ENCODE results near the gene ERP44.
A peak's percentile ranks its signal among the peaks of the same experiment; 100 is the strongest.
"Not testable (repeated sequence)": the region's sequence is repeated elsewhere in the genome, so short reads cannot be mapped to it uniquely, and the experiment has no call there.

Gene ERP44

DNA sequence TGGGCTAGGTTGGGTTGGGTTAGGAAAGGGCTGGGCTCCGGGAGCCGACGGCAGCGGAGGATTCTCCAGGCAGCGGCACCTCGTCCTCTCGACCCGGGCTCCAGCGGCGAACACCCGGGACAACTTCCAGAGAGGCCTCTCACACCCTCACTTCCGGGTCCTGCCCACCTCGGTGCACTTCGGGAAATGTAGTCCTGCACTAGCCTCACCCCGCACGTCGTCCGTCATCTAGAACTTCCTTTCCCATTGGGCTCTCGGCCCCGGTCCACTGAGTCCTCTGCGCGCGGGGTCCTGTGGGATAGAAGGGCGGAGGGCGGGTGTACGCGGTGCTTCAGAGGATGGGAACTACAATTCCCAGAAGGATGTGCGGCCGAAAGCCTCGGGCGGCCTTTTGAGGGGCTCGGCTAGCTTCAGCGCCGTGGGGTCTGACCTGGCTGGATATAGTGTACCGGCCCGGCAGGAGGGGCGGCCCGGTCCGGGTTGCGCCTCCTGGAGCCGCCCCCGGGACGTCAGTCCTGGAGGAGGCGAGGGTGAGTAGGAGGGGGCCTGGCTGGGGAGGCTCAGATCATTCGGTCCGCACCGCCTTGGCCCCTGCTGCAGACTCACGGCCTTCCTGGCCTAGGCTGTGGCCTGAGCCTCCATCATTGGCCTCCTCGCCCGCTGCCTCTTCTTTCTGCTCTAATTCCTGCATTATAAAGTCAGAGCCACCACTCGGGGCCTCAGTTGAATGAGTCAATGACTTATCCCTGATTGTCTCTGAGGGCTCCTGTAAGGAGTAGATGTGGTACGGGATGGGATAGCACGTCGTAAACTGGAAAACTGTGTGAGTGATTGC lies at the start of gene ERP44, which contains the start of gene INVS:
TSS of gene ERP44 (minus strand) at position 114 of the 835 bp plus-strand sequence. CDS start 160 bp downstream, outside the sequence.
TSS of gene INVS (plus strand) at position 357 of the 835 bp plus-strand sequence. CDS start 5,279 bp downstream, outside the sequence.
- peaks cover 59% of the 10 kb centered on the region for H3K79me2 ChIP-seq (ENCODE audit: insufficient read depth, low read length)
- peaks cover 7% of the 10 kb centered on the region; the same call in 1 of the 2 replicates for H3K36me3 ChIP-seq (ENCODE audit: insufficient read depth, low read length)
- no peaks in the 10 kb centered on the region for H3K9me3 ChIP-seq (ENCODE audit: insufficient read depth, low read length, severe bottlenecking)
- H3K4me1 ChIP-seq (ENCODE audit: insufficient read depth, low read length) = peaks cover 25% of the 10 kb centered on the region
- DNase-seq (peak; percentile 97), ATAC-seq (ENCODE audit: insufficient read depth, low read depth) (peak; percentile 97)
- peak within 1 kb of the TSS; percentile 83 for H2AFZ ChIP-seq (ENCODE audit: low read depth, low read length)
- peak within 1 kb of the TSS; percentile 74 for H3K27ac ChIP-seq (ENCODE audit: low read length)
- H3K4me3 ChIP-seq (ENCODE audit: low read depth in 1 of 2, low read length in 2 of 2) = peak within 1 kb of the TSS; percentile 76 to 90
- H3K27me3 ChIP-seq (ENCODE audit: insufficient read depth, low read length, poor library complexity) = no peaks in the 10 kb centered on the region
- TF ChIP-seq, protein P1, sequence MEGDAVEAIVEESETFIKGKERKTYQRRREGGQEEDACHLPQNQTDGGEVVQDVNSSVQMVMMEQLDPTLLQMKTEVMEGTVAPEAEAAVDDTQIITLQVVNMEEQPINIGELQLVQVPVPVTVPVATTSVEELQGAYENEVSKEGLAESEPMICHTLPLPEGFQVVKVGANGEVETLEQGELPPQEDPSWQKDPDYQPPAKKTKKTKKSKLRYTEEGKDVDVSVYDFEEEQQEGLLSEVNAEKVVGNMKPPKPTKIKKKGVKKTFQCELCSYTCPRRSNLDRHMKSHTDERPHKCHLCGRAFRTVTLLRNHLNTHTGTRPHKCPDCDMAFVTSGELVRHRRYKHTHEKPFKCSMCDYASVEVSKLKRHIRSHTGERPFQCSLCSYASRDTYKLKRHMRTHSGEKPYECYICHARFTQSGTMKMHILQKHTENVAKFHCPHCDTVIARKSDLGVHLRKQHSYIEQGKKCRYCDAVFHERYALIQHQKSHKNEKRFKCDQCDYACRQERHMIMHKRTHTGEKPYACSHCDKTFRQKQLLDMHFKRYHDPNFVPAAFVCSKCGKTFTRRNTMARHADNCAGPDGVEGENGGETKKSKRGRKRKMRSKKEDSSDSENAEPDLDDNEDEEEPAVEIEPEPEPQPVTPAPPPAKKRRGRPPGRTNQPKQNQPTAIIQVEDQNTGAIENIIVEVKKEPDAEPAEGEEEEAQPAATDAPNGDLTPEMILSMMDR (IDR thresholded peaks at IDR 0.05; ENCODE audit: borderline replicate concordance, extremely low read depth, low read length, poor library complexity, severe bottlenecking) = no peak
- TF ChIP-seq EZH2 (IDR thresholded peaks at IDR 0.05; ENCODE audit: borderline replicate concordance, low read depth, low read length, severe bottlenecking) = no peak
- H3K9ac ChIP-seq (ENCODE audit: low read depth, low read length) = peak within 1 kb of the TSS; percentile 71
- peaks cover 14% of the 10 kb centered on the region for H4K20me1 ChIP-seq (ENCODE audit: insufficient read depth, low read length)
- peak within 1 kb of the TSS; percentile 74 for H3K4me2 ChIP-seq (ENCODE audit: insufficient read depth, low read length)

DNA sequence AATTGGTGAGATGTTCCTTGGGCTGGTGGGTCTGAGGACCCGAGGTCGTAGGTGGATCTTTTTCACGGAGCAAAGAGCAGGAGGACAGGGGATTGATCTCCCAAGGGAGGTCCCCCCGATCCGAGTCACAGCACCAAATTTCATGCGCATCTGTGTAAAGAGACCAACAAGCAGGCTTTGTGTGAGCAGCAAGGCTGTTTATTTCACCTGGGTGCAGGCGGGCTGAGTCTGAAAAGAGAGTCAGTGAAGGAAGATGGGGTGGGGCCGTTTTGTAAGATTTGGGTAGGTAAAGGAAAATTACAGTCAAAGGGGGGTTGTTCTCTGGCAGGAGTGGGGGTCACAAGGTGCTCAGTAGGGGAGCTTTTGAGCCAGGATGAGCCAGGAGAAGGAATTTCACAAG lies 47.2 kb upstream of the ERP44 start:
- H3K27ac ChIP-seq (ENCODE audit: low read length); H3K4me1 ChIP-seq (ENCODE audit: insufficient read depth, low read length); H3K9ac ChIP-seq (ENCODE audit: low read depth, low read length); H3K4me3 ChIP-seq (ENCODE audit: low read depth in 1 of 2, low read length in 2 of 2); H2AFZ ChIP-seq (ENCODE audit: low read depth, low read length); H3K36me3 ChIP-seq (ENCODE audit: insufficient read depth, low read length); H4K20me1 ChIP-seq (ENCODE audit: insufficient read depth, low read length); H3K9me3 ChIP-seq (ENCODE audit: insufficient read depth, low read length, severe bottlenecking); H3K79me2 ChIP-seq (ENCODE audit: insufficient read depth, low read length); H3K4me2 ChIP-seq (ENCODE audit: insufficient read depth, low read length); H3K27me3 ChIP-seq (ENCODE audit: insufficient read depth, low read length, poor library complexity); DNase-seq; ATAC-seq (ENCODE audit: insufficient read depth, low read depth): not testable (repeated sequence)

DNA sequence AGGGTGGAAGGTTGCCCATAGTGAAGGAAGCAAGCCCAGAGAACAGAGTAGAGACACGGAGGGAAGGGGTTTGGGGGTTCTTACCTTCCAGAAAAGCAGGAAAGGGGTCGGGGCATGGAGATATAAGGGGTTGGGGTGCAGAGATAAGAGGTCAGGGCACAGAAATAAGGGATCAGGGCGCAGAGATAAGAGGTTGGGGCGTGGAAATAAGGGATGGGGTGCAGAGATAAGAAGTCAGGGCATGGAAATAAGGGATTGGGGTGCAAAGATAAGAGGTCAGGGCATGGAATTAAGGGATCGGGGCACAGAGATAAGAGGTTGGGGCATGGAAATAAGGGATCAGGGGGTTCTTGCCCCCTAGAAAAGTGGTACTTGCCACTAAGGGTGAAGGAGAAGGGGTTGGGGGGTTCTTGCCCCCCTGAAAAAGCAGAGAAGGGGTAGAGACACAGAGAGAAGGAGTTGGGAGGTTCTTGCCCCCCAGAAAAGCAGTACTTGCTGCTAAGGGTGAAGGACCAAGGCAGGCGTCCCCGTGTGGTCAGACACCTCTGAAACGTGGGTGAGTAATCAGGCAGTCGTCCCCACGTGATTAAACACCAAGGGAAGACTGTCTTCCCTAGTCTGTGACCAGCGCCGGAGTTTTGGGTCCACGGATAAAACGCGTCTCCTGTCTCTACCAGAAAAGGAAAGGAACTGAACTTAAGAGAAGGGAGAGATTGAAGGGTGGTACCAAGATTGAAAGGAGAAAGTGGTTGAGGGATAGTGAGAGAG lies 46.6 kb upstream of the ERP44 start:
- not testable (repeated sequence) for H3K27ac ChIP-seq (ENCODE audit: low read length); H3K9ac ChIP-seq (ENCODE audit: low read depth, low read length); H3K4me3 ChIP-seq (ENCODE audit: low read depth in 1 of 2, low read length in 2 of 2); ATAC-seq (ENCODE audit: insufficient read depth, low read depth); DNase-seq; H3K36me3 ChIP-seq (ENCODE audit: insufficient read depth, low read length); H3K4me2 ChIP-seq (ENCODE audit: insufficient read depth, low read length); H4K20me1 ChIP-seq (ENCODE audit: insufficient read depth, low read length); H3K4me1 ChIP-seq (ENCODE audit: insufficient read depth, low read length); H3K79me2 ChIP-seq (ENCODE audit: insufficient read depth, low read length); H2AFZ ChIP-seq (ENCODE audit: low read depth, low read length); H3K27me3 ChIP-seq (ENCODE audit: insufficient read depth, low read length, poor library complexity); H3K9me3 ChIP-seq (ENCODE audit: insufficient read depth, low read length, severe bottlenecking)

- not testable (repeated sequence) for H3K9me3 ChIP-seq (ENCODE audit: insufficient read depth, low read length, severe bottlenecking); H3K4me3 ChIP-seq (ENCODE audit: low read depth in 1 of 2, low read length in 2 of 2); H3K36me3 ChIP-seq (ENCODE audit: insufficient read depth, low read length); H4K20me1 ChIP-seq (ENCODE audit: insufficient read depth, low read length); DNase-seq; H3K4me1 ChIP-seq (ENCODE audit: insufficient read depth, low read length); H2AFZ ChIP-seq (ENCODE audit: low read depth, low read length); H3K27ac ChIP-seq (ENCODE audit: low read length); H3K4me2 ChIP-seq (ENCODE audit: insufficient read depth, low read length); H3K27me3 ChIP-seq (ENCODE audit: insufficient read depth, low read length, poor library complexity); H3K9ac ChIP-seq (ENCODE audit: low read depth, low read length); ATAC-seq (ENCODE audit: insufficient read depth, low read depth); H3K79me2 ChIP-seq (ENCODE audit: insufficient read depth, low read length)
Measured at GRCh38 chr9:100141862-100142261, 43.1 kb upstream of the ERP44 start.

DNA sequence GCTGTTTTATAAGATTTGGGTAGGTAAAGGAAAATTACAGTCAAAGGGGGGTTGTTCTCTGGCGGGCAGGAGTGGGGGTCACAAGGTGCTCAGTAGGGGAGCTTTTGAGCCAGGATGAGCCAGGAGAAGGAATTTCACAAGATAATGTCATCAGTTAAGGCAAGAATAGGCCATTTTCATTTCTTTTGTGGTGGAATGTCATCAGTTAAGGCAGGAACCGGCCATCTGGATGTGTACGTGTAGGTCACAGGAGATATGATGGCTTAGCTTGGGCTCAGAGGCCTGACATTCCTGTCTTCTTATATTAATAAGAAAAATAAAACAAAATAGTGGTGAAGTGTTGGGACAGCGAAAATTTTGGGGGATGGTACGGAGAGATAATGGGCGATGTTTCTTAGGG lies 41.5 kb upstream of the ERP44 start:
- H3K4me1 ChIP-seq (ENCODE audit: insufficient read depth, low read length); H3K9ac ChIP-seq (ENCODE audit: low read depth, low read length); H3K36me3 ChIP-seq (ENCODE audit: insufficient read depth, low read length); H3K27ac ChIP-seq (ENCODE audit: low read length); H3K4me2 ChIP-seq (ENCODE audit: insufficient read depth, low read length); H3K4me3 ChIP-seq (ENCODE audit: low read depth in 1 of 2, low read length in 2 of 2); DNase-seq; H3K79me2 ChIP-seq (ENCODE audit: insufficient read depth, low read length); H3K9me3 ChIP-seq (ENCODE audit: insufficient read depth, low read length, severe bottlenecking); H2AFZ ChIP-seq (ENCODE audit: low read depth, low read length); H4K20me1 ChIP-seq (ENCODE audit: insufficient read depth, low read length); H3K27me3 ChIP-seq (ENCODE audit: insufficient read depth, low read length, poor library complexity); ATAC-seq (ENCODE audit: insufficient read depth, low read depth): not testable (repeated sequence)

DNA sequence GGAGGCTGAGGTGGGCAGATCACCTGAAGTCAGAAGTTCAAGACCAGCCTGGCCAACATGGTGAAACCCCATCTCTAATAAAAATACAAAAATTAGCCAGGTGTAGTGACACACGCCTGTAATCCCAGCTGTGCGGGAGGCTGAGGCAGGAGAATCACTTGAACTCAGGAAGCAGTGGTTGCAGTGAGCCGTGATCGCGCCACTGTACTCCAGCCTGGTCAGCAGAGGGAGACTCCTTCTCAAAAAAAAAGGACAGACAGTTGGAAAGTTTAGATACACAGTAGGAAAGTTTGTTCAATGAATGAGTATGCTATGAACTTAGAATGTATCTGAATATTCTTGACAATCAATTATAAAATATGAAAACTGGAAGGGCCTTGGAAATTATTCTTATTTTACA lies 38.0 kb upstream of the ERP44 start:
- not testable (repeated sequence) for DNase-seq; H2AFZ ChIP-seq (ENCODE audit: low read depth, low read length); H3K9ac ChIP-seq (ENCODE audit: low read depth, low read length); H3K27me3 ChIP-seq (ENCODE audit: insufficient read depth, low read length, poor library complexity); H4K20me1 ChIP-seq (ENCODE audit: insufficient read depth, low read length); H3K27ac ChIP-seq (ENCODE audit: low read length); ATAC-seq (ENCODE audit: insufficient read depth, low read depth); H3K79me2 ChIP-seq (ENCODE audit: insufficient read depth, low read length); H3K4me3 ChIP-seq (ENCODE audit: low read depth in 1 of 2, low read length in 2 of 2); H3K4me1 ChIP-seq (ENCODE audit: insufficient read depth, low read length); H3K9me3 ChIP-seq (ENCODE audit: insufficient read depth, low read length, severe bottlenecking); H3K36me3 ChIP-seq (ENCODE audit: insufficient read depth, low read length); H3K4me2 ChIP-seq (ENCODE audit: insufficient read depth, low read length)
